GM23338 (cell line): ENCODE results near the gene TBX6. TPM values are rescaled to one million over a fixed set of nuclear protein-coding genes. Genes with fewer than 3 reads are reported as not detected.

Experiments used
- ATAC-seq: fragments of 200-7000 bp; cut with Tn5 transposase; 3 replicates; pipeline ENCODE4 v1.9.1; 2020
- DNase-seq: peaks from one replicate; pipeline ENCODE4 v3.0.0-alpha.2; 2015; ENCODE audit warnings: low spot score
- H2AFZ ChIP-seq: fragments of 200-600 bp; sonication (generic); 2 replicates; pipeline ENCODE4 v1.8.0; 2016; ENCODE audit warnings: antibody characterized with exemption, mild to moderate bottlenecking, moderate library complexity
- H3F3A ChIP-seq: fragments of 200-600 bp; sonication (generic); replicated peaks from 2 replicates; pipeline ENCODE4 v1.8.0; 2017; ENCODE audit warnings: antibody characterized with exemption, mixed run types, low read depth
- H3K27ac ChIP-seq: fragments of 200-600 bp; sonication (generic); 2 replicates; pipeline ENCODE4 v1.6.1; 2016; ENCODE audit warnings: low read depth
- H3K27me3 ChIP-seq: fragments of 200-600 bp; sonication (generic); 2 replicates; pipeline ENCODE4 v1.8.0; 2016; ENCODE audit warnings: mild to moderate bottlenecking, mixed run types, moderate library complexity; ENCODE audit not compliant: insufficient read depth
- H3K36me3 ChIP-seq: fragments of 200-600 bp; sonication (generic); 2 replicates; pipeline ENCODE4 v1.8.0; 2016; ENCODE audit warnings: mild to moderate bottlenecking; ENCODE audit not compliant: insufficient read depth
- H3K4me1 ChIP-seq: fragments of 200-600 bp; sonication (generic); 2 replicates; pipeline ENCODE4 v1.8.0; 2016; ENCODE audit warnings: mild to moderate bottlenecking, moderate library complexity; ENCODE audit not compliant: insufficient read depth
- H3K4me2 ChIP-seq: fragments of 200-600 bp; sonication (generic); 2 replicates; pipeline ENCODE4 v1.7.1; 2017; ENCODE audit warnings: mixed run types
- H3K4me3 ChIP-seq: fragments of 200-600 bp; sonication (generic); 2 replicates; pipeline ENCODE4 v1.6.1; 2016; ENCODE audit warnings: mixed run types
- H3K79me2 ChIP-seq: fragments of 200-600 bp; sonication (generic); replicated peaks from 2 replicates; pipeline ENCODE4 v1.8.0; 2017; ENCODE audit warnings: mild to moderate bottlenecking; ENCODE audit not compliant: insufficient read depth
- H3K9me2 ChIP-seq: fragments of 200-600 bp; sonication (generic); 2 replicates; pipeline ENCODE4 v1.8.0; 2017; ENCODE audit not compliant: insufficient read depth
- H4K20me1 ChIP-seq: fragments of 200-600 bp; sonication (generic); replicated peaks from 2 replicates; pipeline ENCODE4 v1.8.0; 2017; ENCODE audit warnings: mild to moderate bottlenecking; ENCODE audit not compliant: insufficient read depth
- H3K27ac Mint-ChIP-seq: 2 replicates; pipeline ENCODE4 v1.8.0; 2020; ENCODE audit warnings: inconsistent platforms, mild to moderate bottlenecking, moderate library complexity, mixed read lengths
- H3K27me3 Mint-ChIP-seq: 3 replicates; pipeline ENCODE4 v1.8.0; 2022; ENCODE audit warnings: low read depth, mild to moderate bottlenecking, moderate library complexity, mixed read lengths, inconsistent platforms; ENCODE audit not compliant: insufficient read depth, poor library complexity
- H3K36me3 Mint-ChIP-seq: 3 replicates; pipeline ENCODE4 v1.8.0; 2021; ENCODE audit warnings: low read depth, mild to moderate bottlenecking, inconsistent platforms, moderate library complexity, mixed read lengths
- H3K4me1 Mint-ChIP-seq: 3 replicates; pipeline ENCODE4 v1.8.0; 2020; ENCODE audit warnings: mild to moderate bottlenecking, inconsistent platforms, mixed read lengths
- H3K4me3 Mint-ChIP-seq: 3 replicates; pipeline ENCODE4 v1.8.0; 2021; ENCODE audit warnings: moderate library complexity, mild to moderate bottlenecking, inconsistent platforms, mixed read lengths
- H3K9me3 Mint-ChIP-seq: 3 replicates; pipeline ENCODE4 v1.8.0; 2020; ENCODE audit warnings: moderate library complexity, mild to moderate bottlenecking, inconsistent platforms, mixed read lengths
- CREB1 ChIP-seq: fragments of 250-450 bp; sonication (Bioruptor Pico); IDR thresholded peaks from 2 replicates; pipeline ENCODE4 v1.5.0; 2020; ENCODE audit warnings: low read depth, mild to moderate bottlenecking, moderate library complexity
- EZH2 ChIP-seq: fragments of 200-600 bp; sonication (generic); IDR thresholded peaks from one replicate; pipeline ENCODE4 v1.8.0; 2017; ENCODE audit warnings: antibody characterized with exemption, mild to moderate bottlenecking, low read depth; ENCODE audit not compliant: unreplicated experiment
- EZH2phosphoT487 ChIP-seq: fragments of 200-600 bp; sonication (generic); IDR thresholded peaks from one replicate; pipeline ENCODE4 v1.8.1; 2018; ENCODE audit warnings: antibody characterized with exemption; ENCODE audit not compliant: unreplicated experiment
- JUNB ChIP-seq: IDR thresholded peaks from one replicate; pipeline ENCODE4 v1.6.1; 2016; ENCODE audit warnings: antibody characterized with exemption; ENCODE audit not compliant: unreplicated experiment
- NANOG ChIP-seq: IDR thresholded peaks from 2 replicates; pipeline ENCODE4 v1.6.1; 2016; ENCODE audit warnings: antibody characterized with exemption, borderline replicate concordance
- POLR2AphosphoS5 ChIP-seq: IDR thresholded peaks from 2 replicates; pipeline ENCODE4 v1.6.1; 2016; ENCODE audit warnings: antibody characterized with exemption, low read depth
- STAT1 ChIP-seq: IDR thresholded peaks from one replicate; pipeline ENCODE4 v1.6.1; 2016; ENCODE audit warnings: antibody characterized with exemption; ENCODE audit not compliant: unreplicated experiment
- ZNF114 ChIP-seq: fragments of 250-450 bp; sonication (Bioruptor Pico); IDR thresholded peaks from 2 replicates; pipeline ENCODE4 v1.5.0; 2020; ENCODE audit warnings: mild to moderate bottlenecking, moderate library complexity
- ZNF331 ChIP-seq: fragments of 250-450 bp; sonication (Bioruptor Pico); IDR thresholded peaks from 2 replicates; pipeline ENCODE4 v1.5.0; 2020; ENCODE audit warnings: low read depth, mild to moderate bottlenecking, moderate library complexity
- polyA plus RNA-seq: library from polyadenylated mRNA; unstranded; fragments of >200 nt; fragmentation: Nextera tagmentation; extraction: Ambion mirVana; gene quantifications from 2 replicates; pipeline ENCODE4 v1.2.1, GENCODE V29; 2016
- total RNA-seq: library from RNA; depleted of rRNA; stranded (reverse); fragments of >200 nt; shearing (Covaris generic); gene quantifications from 2 replicates; pipeline ENCODE4 v1.2.3, GENCODE V29; 2014
- TF ChIP-seq, protein P1 (sequence below), 2 experiments: fragments of 200-600 bp in 1 of 2; sonication (generic) in 1 of 2; conservative IDR thresholded peaks; 2 replicates each; pipeline versions ENCODE4 v1.5.1 to v1.6.1; 2016 to 2017; ENCODE audit warnings: antibody characterized with exemption in 2 of 2, low read depth in 2 of 2, mild to moderate bottlenecking in 2 of 2, moderate library complexity in 1 of 2
- TF ChIP-seq, protein P2 (sequence below): fragments of 250-450 bp; sonication (Bioruptor Pico); IDR thresholded peaks from 2 replicates; pipeline ENCODE4 v1.5.0; 2020; ENCODE audit warnings: mild to moderate bottlenecking, moderate library complexity
- TF ChIP-seq, protein P3 (sequence below): IDR thresholded peaks from one replicate; pipeline ENCODE4 v1.6.1; 2018; ENCODE audit warnings: antibody characterized with exemption; ENCODE audit not compliant: unreplicated experiment

The TBX6 gene
- total and polyA plus RNA-seq, 2 experiments from 2014 or later: 1.1 to 2.4 TPM

DNA sequence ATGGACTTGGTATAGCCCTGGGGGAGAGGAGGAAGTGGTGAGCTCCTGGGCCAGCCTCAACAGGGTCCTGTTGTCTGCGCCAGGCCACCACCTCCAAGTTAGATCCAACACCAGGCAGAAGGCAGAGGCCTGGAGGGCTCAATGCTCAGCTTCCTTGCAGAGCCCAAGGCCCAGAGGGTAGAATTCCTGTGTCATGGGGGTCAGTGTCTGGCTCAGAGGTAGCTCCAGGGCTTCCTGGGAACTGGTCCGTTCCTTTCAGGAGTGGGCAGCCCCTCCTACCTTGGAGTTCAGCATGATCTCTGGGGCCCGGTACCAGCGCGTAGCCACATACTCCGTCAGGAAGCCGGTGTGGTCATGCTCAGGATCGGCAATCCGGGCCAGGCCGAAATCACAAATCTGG, 26.0 kb upstream of the TBX6 start:
- Mint-ChIP-seq H3K9me3 (no peaks in the 10 kb centered on the region), H3K27me3 (peaks cover 12% of the 10 kb centered on the region), H3K4me3 (no peak overlapping the region), H3K36me3 (no peaks in the 10 kb centered on the region), H3K27ac (no peak overlapping the region), H3K4me1 (peaks cover 4% of the 10 kb centered on the region; the same call in 2 of the 3 replicates)
- Histone ChIP-seq H3K4me2 (no peak overlapping the region), H3K4me3 (no peak overlapping the region), H3K9me2 (no peaks in the 10 kb centered on the region), H4K20me1 (no peaks in the 10 kb centered on the region), H3K36me3 (no peaks in the 10 kb centered on the region), H3K4me1 (peaks cover 3% of the 10 kb centered on the region; the same call in 1 of the 2 replicates), H3F3A (no peaks in the 10 kb centered on the region; the same call in 1 of the 2 replicates), H3K27me3 (no peaks in the 10 kb centered on the region), H3K27ac (no peak overlapping the region), H2AFZ (no peak overlapping the region), H3K79me2 (no peaks in the 10 kb centered on the region)
- TF ChIP-seq EZH2phosphoT487 (no peak), ZNF114 (CRISPR knock-in tag) (no peak), JUNB (no peak), ZNF331 (CRISPR knock-in tag) (no peak), EZH2 (no peak), STAT1 (no peak), POLR2AphosphoS5 (no peak), NANOG (no peak), CREB1 (CRISPR knock-in tag) (no peak)
- TF ChIP-seq, protein P1, sequence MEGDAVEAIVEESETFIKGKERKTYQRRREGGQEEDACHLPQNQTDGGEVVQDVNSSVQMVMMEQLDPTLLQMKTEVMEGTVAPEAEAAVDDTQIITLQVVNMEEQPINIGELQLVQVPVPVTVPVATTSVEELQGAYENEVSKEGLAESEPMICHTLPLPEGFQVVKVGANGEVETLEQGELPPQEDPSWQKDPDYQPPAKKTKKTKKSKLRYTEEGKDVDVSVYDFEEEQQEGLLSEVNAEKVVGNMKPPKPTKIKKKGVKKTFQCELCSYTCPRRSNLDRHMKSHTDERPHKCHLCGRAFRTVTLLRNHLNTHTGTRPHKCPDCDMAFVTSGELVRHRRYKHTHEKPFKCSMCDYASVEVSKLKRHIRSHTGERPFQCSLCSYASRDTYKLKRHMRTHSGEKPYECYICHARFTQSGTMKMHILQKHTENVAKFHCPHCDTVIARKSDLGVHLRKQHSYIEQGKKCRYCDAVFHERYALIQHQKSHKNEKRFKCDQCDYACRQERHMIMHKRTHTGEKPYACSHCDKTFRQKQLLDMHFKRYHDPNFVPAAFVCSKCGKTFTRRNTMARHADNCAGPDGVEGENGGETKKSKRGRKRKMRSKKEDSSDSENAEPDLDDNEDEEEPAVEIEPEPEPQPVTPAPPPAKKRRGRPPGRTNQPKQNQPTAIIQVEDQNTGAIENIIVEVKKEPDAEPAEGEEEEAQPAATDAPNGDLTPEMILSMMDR (conservative IDR thresholded peaks at IDR 0.05; ENCODE audit: low read depth in 2 of 2): no peak
- TF ChIP-seq, protein P2, sequence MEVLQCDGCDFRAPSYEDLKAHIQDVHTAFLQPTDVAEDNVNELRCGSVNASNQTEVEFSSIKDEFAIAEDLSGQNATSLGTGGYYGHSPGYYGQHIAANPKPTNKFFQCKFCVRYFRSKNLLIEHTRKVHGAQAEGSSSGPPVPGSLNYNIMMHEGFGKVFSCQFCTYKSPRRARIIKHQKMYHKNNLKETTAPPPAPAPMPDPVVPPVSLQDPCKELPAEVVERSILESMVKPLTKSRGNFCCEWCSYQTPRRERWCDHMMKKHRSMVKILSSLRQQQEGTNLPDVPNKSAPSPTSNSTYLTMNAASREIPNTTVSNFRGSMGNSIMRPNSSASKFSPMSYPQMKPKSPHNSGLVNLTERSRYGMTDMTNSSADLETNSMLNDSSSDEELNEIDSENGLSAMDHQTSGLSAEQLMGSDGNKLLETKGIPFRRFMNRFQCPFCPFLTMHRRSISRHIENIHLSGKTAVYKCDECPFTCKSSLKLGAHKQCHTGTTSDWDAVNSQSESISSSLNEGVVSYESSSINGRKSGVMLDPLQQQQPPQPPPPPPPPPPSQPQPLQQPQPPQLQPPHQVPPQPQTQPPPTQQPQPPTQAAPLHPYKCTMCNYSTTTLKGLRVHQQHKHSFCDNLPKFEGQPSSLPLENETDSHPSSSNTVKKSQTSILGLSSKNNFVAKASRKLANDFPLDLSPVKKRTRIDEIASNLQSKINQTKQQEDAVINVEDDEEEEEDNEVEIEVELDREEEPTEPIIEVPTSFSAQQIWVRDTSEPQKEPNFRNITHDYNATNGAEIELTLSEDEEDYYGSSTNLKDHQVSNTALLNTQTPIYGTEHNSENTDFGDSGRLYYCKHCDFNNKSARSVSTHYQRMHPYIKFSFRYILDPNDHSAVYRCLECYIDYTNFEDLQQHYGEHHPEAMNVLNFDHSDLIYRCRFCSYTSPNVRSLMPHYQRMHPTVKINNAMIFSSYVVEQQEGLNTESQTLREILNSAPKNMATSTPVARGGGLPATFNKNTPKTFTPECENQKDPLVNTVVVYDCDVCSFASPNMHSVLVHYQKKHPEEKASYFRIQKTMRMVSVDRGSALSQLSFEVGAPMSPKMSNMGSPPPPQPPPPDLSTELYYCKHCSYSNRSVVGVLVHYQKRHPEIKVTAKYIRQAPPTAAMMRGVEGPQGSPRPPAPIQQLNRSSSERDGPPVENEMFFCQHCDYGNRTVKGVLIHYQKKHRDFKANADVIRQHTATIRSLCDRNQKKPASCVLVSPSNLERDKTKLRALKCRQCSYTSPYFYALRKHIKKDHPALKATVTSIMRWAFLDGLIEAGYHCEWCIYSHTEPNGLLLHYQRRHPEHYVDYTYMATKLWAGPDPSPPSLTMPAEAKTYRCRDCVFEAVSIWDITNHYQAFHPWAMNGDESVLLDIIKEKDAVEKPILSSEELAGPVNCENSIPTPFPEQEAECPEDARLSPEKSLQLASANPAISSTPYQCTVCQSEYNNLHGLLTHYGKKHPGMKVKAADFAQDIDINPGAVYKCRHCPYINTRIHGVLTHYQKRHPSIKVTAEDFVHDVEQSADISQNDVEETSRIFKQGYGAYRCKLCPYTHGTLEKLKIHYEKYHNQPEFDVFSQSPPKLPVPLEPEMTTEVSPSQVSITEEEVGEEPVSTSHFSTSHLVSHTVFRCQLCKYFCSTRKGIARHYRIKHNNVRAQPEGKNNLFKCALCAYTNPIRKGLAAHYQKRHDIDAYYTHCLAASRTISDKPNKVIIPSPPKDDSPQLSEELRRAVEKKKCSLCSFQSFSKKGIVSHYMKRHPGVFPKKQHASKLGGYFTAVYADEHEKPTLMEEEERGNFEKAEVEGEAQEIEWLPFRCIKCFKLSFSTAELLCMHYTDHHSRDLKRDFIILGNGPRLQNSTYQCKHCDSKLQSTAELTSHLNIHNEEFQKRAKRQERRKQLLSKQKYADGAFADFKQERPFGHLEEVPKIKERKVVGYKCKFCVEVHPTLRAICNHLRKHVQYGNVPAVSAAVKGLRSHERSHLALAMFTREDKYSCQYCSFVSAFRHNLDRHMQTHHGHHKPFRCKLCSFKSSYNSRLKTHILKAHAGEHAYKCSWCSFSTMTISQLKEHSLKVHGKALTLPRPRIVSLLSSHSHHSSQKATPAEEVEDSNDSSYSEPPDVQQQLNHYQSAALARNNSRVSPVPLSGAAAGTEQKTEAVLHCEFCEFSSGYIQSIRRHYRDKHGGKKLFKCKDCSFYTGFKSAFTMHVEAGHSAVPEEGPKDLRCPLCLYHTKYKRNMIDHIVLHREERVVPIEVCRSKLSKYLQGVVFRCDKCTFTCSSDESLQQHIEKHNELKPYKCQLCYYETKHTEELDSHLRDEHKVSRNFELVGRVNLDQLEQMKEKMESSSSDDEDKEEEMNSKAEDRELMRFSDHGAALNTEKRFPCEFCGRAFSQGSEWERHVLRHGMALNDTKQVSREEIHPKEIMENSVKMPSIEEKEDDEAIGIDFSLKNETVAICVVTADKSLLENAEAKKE (CRISPR knock-in tag): no peak
- TF ChIP-seq, protein P3, sequence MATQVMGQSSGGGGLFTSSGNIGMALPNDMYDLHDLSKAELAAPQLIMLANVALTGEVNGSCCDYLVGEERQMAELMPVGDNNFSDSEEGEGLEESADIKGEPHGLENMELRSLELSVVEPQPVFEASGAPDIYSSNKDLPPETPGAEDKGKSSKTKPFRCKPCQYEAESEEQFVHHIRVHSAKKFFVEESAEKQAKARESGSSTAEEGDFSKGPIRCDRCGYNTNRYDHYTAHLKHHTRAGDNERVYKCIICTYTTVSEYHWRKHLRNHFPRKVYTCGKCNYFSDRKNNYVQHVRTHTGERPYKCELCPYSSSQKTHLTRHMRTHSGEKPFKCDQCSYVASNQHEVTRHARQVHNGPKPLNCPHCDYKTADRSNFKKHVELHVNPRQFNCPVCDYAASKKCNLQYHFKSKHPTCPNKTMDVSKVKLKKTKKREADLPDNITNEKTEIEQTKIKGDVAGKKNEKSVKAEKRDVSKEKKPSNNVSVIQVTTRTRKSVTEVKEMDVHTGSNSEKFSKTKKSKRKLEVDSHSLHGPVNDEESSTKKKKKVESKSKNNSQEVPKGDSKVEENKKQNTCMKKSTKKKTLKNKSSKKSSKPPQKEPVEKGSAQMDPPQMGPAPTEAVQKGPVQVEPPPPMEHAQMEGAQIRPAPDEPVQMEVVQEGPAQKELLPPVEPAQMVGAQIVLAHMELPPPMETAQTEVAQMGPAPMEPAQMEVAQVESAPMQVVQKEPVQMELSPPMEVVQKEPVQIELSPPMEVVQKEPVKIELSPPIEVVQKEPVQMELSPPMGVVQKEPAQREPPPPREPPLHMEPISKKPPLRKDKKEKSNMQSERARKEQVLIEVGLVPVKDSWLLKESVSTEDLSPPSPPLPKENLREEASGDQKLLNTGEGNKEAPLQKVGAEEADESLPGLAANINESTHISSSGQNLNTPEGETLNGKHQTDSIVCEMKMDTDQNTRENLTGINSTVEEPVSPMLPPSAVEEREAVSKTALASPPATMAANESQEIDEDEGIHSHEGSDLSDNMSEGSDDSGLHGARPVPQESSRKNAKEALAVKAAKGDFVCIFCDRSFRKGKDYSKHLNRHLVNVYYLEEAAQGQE: no peak
- ATAC-seq (no peak), DNase-seq (no peak)
